ENCODE data around the gene EXOC3L2.

The EXOC3L2 gene

DNA sequence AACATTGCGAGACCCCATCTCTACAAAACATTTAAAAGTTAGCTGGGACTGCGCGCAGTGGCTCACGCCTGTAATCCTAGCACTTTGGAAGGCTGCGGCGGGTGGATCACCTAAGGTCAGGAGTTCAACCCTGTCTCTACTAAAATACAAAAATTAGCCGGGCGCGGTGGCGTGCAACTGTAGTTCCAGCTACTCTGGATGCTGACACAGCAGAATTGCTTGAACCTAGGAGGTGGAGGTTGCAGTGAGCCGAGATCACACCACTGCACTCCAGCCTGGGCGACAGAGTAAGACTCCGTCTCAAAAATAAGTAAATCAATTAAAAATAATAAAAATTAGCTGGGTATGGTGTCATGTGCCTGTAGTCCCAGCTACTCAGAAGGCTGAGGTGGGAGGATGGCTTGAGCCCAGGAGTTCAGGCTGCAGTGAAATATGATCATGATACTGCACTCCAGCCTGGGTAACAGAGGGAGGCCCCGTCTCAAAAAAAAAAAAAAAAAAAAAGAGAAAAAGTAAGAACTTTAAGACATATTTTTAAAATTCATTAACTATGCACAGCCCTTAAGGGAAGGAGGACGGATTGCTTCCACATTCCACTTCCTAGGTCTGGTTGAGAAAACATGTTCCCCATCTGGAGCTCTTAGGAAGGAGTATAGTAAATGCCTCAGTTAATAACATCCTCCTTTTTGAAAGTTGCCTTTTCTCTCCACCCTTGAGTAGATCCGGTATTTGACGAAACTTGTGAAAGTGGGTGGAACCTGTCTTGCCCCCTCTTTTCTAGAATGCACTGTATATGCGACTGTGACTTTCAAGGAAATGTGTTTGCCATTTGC, 26.1 kb downstream of the EXOC3L2 start:
- no peak for DNase-seq

DNA sequence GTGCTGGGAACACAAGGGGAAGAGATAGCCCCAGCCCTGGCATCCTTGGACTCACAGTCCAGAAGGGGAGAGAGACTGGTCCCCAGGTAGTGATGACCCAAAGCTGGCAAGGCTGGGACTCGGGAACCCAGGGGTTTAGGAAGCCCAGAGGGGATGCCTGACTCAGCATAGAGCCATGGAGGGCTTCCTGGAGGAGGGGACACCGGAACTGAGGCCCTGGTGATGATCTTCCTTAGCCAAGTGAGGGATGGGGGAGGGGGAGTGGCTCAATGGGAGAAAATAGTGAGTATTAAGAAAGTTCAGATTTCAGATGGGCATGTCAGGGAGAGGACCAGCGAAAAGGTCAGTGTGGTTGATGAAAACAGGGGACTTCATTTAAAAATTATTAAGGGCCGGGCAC, 26.8 kb downstream of the EXOC3L2 start:
- DNase-seq, result no peak

DNA sequence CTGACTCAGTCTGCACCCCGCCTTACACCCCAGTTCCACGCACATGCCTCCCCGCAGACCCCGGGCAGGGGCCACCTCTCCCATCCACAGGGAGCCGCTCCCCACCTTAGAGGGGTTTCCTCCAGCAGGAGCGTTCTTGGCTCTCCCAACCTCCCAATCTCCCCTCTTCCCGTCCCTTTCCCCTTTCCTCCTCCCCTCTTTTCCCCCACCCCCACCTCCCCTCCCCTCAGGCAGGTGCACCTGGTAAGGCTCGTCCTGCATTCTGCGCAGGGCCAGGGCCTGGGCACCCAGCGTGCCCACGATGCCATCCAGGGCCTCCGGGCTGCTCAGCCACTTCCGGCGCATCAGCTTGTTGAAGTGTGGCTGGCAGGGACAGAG, 27.3 kb downstream of the EXOC3L2 start:
- no peak for DNase-seq

DNA sequence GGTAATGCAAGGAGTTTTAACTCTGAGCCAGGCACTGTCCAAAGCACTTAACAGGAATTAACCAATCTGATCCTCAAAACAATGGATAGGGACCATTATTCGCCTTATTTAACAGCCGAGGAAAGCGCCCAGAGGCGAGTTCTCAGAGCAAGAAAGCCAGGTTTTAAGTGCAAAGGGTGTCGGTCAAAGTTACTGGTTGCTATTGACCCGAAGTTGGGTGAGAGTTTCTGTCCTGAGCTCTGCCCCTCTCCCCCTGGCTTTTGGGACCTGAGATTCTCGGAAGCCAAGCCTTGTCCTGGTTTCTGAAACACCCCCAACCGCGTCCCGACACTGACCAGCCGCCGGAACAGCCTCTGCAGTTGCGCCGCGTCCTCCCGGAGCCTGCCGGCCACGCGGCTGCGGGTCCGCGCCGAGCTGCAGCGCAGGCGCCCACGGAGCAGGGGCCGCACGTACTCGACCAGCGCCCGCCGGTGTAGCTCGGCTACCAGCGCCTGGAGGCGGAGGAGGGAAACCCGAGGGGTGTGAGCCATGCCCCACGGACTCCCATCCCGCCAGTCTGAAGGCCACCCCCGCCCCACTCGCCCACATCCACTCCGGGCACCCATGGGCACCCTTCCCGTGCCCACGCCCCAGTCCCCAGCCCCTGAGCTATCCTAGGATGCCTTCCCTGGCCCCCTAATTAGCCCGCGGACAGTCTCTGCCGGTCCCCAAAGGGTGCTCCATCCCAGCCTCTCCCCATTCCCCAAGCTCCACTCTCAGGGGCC, 27.8 kb downstream of the EXOC3L2 start:
- DNase-seq, result no peak

DNA sequence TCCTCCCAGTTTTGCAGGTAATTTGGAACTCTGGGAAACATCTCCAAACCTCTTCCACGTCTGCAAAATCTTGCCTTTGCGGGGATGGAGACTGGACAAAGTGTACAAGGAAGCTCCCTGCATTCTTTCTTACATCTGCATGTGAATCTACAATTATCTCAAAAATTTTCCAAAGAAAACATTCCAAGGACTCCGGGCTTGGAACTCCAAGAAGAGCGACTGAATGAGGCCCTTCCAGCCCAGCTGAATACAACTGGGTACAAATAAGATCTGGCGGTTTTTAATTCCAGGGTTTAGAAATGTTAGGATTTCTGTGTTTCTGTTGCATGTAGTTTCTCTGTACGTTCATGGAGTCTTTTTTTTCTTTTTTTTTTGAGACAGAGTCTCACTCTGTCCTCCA, 28.5 kb downstream of the EXOC3L2 start:
- no peak for DNase-seq

DNA sequence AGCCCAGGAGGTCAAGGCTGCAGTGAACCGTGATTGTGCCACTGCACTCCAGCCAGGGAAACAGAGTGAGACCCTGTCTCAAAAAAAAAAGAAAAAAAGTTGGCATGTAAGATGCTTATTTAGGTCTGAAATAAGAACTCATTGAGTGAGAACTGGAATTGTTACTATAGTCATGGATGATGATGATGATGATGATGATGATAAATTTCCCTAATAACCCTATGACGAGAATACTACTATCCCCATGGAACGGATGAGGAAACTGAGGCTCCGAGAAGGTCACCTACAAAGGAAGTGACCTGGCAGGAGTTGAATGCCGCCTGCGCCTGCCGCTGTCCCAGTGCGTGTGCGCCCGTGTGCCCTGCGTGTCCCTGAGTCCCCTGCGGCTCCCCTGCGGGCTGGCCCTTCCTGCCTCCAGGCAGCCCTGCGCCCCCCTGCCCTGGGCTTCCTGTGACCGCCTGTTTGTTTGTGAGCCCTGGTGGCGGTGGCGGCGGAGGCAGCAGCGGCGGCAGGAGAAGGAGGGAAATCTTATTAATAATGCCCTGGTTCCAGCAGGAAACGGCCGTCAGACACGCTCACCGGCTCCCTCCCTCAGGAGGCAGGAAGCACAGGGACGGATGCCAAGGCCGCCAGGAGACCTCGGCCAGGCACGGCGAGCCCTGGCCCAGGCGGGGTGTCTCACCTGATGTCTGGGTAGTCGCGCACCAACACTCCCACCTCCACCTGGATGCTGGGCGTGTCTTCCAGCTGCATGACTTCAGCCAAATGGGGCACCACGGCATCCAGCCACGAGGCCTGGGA, 29.6 kb downstream of the EXOC3L2 start:
- DNase-seq, result no peak

DNA sequence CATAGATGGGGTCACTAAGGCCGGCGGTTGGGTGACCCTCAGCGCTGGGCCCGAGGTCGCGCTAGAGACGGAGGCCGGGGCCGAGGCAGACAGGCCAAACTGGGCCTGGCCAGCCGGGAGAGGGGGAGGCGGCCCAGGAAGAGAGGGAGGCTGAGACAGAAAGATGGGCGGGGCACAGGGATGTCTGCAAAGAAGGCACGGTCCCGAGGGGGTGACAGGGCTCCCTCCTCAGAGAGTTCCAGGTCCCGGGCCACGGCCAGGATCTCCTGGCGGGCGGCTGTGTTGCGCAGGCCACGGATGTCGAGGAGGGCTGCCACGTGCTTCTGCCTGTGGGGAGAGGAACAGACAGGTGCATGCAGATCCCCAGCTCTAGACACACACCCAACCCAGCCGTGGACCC, 32.2 kb downstream of the EXOC3L2 start:
- no peak for DNase-seq

DNA sequence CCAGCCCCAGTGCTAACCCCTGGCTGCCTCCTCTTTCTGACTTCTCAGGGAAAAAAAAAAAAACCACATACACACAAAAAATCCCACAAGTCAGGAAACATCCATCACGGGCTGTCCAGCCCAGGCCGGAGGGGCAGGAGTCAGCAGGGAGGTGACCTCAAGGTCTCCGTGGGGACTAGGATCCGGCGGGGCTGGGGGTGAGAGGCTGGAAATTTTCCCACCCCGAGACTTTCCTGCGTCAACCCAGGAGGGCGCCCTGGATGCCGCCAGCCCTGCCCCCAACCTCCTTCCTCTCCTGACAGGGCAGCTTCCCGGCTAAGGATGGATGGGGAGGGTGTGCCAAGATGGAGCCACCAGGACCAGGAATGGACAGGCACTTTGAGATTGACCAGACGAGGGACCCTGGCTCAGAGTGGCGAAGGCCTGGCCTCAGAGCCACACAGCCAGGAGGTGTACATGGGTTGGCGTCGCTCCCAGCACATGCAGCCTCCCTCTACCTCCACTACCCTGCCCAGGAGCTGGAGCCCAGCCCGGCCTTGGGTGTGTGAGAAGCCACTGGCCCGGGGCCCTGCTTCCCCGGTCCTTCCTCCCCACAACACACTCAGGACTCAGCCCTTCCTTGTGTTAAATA, 33.3 kb downstream of the EXOC3L2 start:
- no peak for DNase-seq

DNA sequence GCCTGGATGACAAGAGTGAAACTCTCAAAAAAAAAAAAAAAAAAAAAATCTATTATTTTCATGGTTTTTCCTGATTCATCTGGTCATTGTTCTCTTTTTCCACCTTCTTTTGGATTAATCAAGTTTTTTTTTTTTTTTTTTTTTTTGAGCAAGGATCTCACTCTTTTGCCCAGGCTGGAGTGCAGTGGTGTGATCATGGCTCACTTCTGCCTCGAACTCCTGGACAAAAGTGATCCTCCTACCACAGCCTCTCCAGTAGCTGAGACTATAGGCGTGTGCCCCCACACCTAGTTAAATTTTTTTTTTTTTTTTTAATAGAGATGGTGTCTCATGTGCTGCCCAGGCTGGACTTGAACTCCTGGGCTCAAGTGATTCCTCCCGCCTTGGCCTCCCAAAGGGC, 38.9 kb downstream of the EXOC3L2 start:
- DNase-seq, result no peak

DNA sequence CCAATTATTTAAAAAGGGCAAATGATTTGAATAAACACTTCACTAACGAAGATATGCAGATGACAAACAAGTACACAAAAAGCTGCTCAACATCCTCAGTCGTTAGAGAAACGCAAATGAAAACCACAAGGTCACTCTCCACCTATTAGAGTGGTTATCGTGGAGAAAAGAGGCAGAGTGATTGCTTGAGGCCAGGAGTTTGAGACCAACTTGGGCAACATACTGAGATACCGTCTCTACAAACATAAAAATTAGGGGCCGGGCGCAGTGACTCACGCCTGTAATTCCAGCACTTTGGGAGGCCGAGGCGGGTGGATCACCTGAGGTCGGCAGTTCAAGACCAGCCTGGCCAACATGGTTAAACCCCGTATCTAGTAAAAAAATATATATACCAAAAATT, 39.4 kb downstream of the EXOC3L2 start:
- no peak for DNase-seq

DNA sequence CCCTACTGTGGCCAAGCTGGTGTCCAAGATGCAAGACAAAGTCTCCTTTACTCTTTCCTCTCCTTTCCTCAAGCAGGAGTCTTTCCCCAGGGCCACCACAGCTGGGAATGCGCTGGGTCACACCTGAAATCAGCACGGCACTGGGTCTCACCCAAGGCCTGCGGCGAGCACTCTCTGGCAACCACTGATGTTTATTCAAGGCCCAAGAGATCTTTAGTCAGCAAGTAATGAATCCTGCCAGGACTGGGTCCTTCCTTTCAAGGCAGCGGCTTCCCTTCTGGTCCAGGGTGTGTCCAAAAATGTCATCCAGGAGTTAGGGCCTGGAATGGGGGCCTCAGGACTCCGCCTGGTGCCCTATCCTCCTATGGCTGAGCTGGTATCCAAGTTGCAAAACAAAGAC, 42.6 kb downstream of the EXOC3L2 start:
- DNase-seq, result no peak

DNA sequence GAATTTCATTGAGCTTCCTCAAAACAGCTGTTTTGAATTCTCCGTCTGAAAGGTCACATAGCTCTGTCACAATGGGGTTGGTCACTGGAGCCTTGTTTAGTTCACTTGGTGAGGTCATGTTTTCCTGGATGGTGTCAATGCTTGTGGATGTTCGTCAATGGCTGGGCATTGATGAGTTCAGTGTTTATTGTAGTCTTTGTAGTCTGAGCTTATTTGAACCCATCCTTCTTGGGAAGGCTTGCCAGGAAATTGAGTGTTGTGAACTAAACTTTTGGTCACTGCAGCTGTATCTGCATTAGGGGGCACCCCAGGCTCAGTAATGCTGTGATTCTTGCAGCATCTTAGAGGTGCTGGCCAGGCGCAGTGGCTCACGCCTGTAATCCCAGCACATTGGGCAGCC, 44.6 kb downstream of the EXOC3L2 start:
- DNase-seq, result no peak

DNA sequence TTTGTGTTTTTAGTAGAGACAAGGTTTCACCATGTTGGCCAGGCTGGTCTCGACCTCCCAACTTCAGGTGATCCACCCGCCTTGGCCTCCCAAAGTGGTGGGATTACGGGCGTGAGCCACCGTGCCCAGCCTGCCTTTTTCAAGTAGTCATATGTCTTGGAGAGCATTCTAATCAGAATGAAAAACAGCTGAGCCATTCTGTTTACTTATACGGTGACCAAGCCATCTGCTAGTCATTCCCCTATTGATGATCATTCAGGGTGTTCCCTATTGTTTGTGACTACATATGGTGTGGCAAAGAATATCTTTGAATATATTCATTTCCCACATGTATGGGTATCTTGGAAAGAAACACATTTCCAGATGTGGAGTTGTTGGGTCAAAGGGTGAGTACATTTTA, 49.4 kb downstream of the EXOC3L2 start:
- no peak for DNase-seq

DNA sequence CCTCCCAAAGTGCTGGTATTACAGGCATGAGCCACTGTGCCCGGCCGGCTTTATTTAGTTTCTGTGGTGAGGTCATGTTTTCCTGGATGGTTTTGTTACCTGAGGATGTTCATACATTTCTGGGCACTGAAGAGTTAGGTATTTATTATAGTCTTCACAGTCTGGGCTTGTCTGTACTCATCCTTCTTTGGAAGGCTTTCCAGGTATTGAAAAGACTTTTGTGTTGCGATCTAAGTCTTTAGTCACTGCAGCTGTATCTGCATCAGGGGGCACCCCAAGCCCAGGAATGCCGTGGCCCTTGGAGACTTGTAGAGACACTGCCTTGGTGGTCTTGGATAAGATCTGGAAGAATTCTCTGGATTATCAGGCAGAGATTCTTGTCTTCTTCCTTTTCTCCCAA, 53.8 kb downstream of the EXOC3L2 start:
- DNase-seq, result no peak

DNA sequence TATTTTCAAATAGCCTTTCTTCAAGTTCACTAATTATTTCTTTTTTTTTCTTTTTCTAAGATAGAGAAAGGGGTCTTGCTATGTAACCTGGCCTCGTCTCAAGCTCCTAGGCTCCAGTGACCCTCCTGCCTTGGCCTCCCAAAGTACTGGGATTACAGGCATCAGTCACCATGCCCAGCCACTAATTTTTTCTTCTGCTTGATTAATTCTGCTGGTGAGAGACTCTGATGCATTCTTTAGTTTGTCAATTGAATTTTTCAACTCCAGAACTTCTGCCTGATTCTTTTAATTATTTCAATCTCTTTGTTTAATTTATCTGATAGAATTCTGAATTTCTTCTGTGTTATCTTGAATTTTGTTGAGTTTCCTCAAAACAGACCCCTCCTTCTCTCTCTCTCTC, 55.2 kb downstream of the EXOC3L2 start:
- no peak for DNase-seq

DNA sequence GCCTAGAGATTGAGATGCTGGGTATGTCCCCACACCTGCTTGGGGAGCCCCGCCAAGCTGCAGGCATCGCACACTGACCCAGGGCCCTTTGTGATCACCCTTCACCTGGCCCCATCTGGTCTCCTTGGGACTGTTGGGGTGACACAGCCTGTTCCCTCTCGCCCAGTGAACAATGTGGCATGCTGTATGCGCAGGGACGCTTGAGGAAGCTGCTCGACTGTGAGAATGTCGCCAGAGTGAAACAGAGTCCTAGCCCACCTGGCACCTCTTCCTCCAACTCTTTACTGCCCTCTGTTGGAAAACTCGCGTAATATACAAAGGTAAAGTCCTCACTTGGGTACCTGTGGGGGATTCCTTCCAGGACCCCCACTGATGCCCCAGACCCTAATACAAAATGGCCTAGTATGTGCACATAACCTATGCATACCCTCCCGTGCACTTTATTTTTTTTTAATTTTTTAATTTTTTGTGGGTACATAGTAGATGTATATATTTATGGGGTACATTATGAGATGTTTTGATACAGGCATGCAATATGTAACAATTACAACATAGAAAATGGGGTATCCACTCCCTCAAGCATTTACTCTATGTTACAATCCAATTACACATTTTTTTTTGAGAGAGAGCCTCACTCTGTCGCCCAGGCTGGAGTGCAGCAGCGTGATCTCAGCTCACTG, 57.6 kb downstream of the EXOC3L2 start:
- DNase-seq, result no peak

DNA sequence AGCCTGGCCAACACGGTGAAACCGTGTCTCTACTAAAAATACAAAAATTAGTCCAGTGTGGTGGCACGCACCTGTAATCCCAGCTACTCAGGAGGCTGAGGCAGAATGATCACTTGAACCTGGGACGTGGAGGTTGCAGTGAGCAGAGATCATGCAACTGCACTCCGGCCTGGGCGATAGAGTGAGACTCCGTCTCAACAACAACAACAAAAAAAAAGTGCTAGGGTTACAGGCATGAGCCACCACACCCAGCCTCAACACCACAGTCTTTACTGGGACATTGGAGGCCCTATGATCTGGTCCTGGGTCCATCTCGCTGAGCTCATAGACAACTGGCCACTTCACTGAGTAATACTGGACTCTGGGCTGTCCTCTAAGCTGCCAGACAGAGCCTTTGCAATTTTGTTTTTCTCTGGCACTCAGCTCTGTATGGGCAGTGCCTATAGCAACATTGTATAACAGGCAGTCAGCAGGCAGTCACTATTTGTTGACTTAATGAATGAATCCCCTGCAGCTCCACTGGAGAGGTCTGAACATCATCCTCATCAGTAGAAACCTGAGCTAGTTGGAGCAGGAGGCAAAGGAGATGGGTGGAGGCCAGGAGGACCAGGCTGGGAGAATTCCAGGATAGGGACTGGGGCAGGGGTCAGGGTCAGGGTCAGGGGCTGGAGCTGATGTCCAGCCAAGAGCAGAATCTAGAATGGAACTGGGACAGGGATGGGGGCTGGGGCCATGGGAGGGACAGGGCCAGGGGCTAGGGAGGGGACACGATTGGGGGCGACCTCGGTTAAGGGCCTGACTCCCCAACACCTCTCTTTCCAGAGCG, 58.5 kb downstream of the EXOC3L2 start:
- no peak for DNase-seq

DNA sequence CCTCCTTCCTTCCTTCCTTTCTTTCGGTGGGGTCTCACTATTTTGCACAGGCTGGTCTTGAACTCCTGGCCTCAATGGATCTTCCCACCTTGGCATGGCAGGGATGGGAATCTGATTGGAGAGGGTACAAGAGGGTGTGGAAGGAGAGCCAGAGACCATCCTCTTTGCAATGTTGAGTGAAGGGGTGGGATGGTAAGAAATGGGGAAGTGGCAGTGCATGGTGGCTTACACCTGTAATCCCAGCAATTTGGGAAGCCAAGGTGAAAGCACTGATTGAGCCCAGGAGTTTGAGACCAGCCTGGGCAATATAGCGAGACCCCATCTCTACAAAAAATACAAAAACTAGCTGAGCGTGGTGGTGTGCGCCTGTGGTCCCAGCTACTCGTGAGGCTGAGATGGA, 61.1 kb downstream of the EXOC3L2 start:
- no peak for DNase-seq

DNA sequence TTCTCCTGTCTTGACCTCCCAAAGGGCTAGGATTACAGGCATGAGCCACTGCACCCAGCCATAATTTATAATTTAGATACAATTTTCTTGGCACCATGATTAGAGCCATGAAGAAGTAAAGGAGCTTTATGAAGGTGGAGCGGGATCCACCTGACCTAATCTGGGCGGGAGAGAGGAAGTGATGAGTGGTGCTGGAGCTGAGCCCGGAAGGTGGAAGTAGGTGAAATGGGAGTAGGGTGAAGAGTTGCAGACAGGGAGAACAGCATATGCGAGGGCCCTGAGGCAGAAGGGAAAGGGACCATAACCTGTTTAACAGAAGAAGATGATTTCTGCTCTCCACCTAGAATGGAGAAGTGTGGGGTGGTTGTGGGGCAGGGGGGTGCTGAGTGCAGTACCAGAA, 62.4 kb downstream of the EXOC3L2 start:
- no peak for DNase-seq

DNA sequence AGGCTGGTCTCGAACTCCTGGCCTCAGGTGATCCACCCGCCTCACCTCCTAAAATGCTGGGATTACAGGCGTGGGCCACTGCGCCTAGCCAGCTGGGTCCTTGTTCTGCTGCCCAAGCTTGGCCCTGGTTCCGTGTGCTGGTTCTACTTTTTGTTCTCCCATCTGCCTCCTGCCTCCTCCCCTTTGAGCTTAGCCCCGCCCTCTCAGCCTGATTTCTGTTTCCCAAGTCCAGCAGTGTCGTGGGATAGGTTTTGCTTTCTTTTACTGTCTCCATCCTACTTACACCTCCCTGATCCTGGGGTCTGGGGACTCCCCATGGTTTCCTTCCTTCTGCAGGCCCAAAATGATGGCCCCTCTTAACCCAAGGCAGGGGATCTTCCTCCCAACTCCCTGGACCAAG, 64.3 kb downstream of the EXOC3L2 start:
- DNase-seq, result no peak

DNA sequence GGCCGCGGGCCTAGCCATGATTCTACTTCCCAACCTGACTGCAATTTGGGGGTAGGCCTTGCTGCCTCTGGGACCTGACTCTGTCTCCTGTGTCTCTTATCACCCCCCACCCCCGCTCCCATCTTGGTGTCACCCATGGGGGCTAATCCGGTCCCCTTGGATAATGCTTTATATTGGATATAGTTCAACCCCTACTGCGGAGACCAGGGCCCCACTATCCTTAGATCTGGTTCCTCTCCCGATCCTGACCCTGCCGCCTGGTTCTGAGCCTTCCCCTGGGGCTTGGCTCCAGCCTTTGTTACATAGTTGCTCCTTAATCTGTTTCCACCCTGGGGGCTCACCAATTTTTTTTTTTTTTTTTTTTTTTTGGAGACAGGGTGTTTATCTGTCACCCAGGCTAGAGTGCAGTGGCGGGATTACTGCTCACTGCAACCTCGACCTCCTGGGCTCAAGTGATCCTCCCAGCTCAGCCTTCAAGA, 65.3 kb downstream of the EXOC3L2 start:
- no peak for DNase-seq
